Smooth muscle cell (in vitro differentiated cells): Measurements from ENCODE around the gene MX1. TPM values are rescaled to one million over a fixed set of nuclear protein-coding genes. Genes with fewer than 3 reads are reported as not detected.
A peak's percentile ranks its signal among the peaks of the same experiment; 100 is the strongest.

ENCODE experiments used
- DNase-seq: peaks from one replicate; lab custom pipeline; 2025; ENCODE audit not compliant: unreplicated experiment; lab: John Stamatoyannopoulos, UW
- H2AFZ ChIP-seq: fragments of 200-600 bp; sonication (generic); 2 replicates; pipeline ENCODE4 v1.6.0; 2016; ENCODE audit warnings: antibody characterized with exemption, low read depth, mild to moderate bottlenecking
- H3F3A ChIP-seq: fragments of 200-600 bp; sonication (generic); 2 replicates; pipeline ENCODE4 v1.6.0; 2017; ENCODE audit warnings: antibody characterized with exemption, low read depth
- H3K27ac ChIP-seq: fragments of 200-600 bp; sonication (generic); 2 replicates; pipeline ENCODE4 v1.5.1; 2016; ENCODE audit warnings: low read depth, mild to moderate bottlenecking
- H3K27me3 ChIP-seq: fragments of 200-600 bp; sonication (generic); 2 replicates; pipeline ENCODE4 v1.6.1; 2016; ENCODE audit warnings: low read depth, mild to moderate bottlenecking
- H3K36me3 ChIP-seq: fragments of 200-600 bp; sonication (generic); 2 replicates; pipeline ENCODE4 v1.5.1; 2016; ENCODE audit warnings: low read depth
- H3K4me1 ChIP-seq: fragments of 200-600 bp; sonication (generic); 2 replicates; pipeline ENCODE4 v1.5.1; 2016; ENCODE audit warnings: low read depth
- H3K4me2 ChIP-seq: fragments of 200-600 bp; sonication (generic); 2 replicates; pipeline ENCODE4 v1.6.0; 2016; ENCODE audit warnings: mild to moderate bottlenecking
- H3K4me3 ChIP-seq: fragments of 200-600 bp; sonication (generic); 2 replicates; pipeline ENCODE4 v1.5.1; 2016; ENCODE audit warnings: mild to moderate bottlenecking
- H3K79me2 ChIP-seq: fragments of 200-600 bp; sonication (generic); 2 replicates; pipeline ENCODE4 v1.6.0; 2016; ENCODE audit warnings: low read depth, mild to moderate bottlenecking
- H3K9ac ChIP-seq: fragments of 200-600 bp; sonication (generic); 2 replicates; pipeline ENCODE4 v1.6.0; 2016; ENCODE audit warnings: low read depth
- H3K9me3 ChIP-seq: fragments of 200-600 bp; sonication (generic); replicated peaks from 2 replicates; pipeline ENCODE4 v1.5.1; 2016; ENCODE audit warnings: low read depth
- H4K20me1 ChIP-seq: fragments of 200-600 bp; sonication (generic); 2 replicates; pipeline ENCODE4 v1.6.0; 2016; ENCODE audit warnings: low read depth
- CTCF ChIP-seq: fragments of 200-600 bp; sonication (generic); IDR thresholded peaks from 2 replicates; pipeline ENCODE4 v1.5.1; 2017; ENCODE audit warnings: borderline replicate concordance, mild to moderate bottlenecking, antibody characterized with exemption; ENCODE audit not compliant: insufficient read depth, poor library complexity, severe bottlenecking
- WGBS: methylation state at CpG from one replicate; pipeline ENCODE4 v1.1.7; 2016; ENCODE audit warnings: low lambda C conversion rate; 5-methylcytosine and 5-hydroxymethylcytosine counted together
- polyA plus RNA-seq: library from polyadenylated mRNA; unstranded; fragments of >200 nt; fragmentation: Nextera tagmentation; extraction: Ambion mirVana; gene quantifications from 2 replicates; pipeline ENCODE4 v1.2.1, GENCODE V29; 2016
- total RNA-seq: library from RNA; depleted of rRNA; stranded (reverse); fragments of >200 nt; gene quantifications from 2 replicates; pipeline ENCODE4 v1.2.3, GENCODE V29; 2014

MX1 gene
- total and polyA plus RNA-seq, 2 experiments from 2014 or later, result 1.3 to 3.5 TPM

DNA sequence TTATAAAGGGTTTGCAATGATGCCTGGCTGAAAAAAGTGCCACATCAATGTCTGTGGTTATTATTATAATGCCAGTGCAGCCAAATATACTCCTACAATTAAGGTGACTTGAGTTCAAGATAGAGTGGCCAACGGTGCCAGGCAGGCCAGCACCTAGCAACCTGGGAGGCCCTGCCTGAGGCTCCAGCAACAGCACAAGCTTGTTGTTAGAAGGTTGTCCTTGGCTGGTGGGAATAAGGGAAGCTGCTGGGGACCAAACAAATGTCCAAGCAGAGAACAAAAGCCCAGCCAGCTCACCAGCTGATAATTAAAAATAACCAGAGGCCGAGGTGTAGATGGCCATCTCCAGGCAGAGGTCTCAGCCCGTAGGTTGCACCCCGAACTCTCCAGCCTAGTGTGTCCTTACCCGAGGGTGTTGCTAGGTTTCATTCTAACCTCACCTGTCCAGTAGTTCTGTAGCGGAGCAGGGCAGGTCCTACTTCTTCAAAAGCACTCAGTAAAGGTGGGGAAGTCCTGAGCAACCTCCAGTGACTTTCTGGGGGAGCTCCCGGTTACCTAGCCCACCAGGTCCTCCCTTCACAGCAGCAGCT lies 80.1 kb downstream of the MX1 start:
- 66% methylated on average over 7 of the region's 7 CpGs for WGBS
- no peak for TF ChIP-seq CTCF
- H3K27ac ChIP-seq, result no peak overlapping the region

GRCh38 chr21:41506611-41507520 lies 80.8 kb downstream of the MX1 start:
- TF ChIP-seq CTCF, result no peak
- H3K4me2 ChIP-seq, result peak overlapping the region; percentile 83
- peaks cover 94% of the 10 kb centered on the region for H3K27me3 ChIP-seq
- H2AFZ ChIP-seq, result peak overlapping the region; percentile 18
- H3K36me3 ChIP-seq, result no peaks in the 10 kb centered on the region
- H3K4me3 ChIP-seq, result peak overlapping the region; percentile 53
- no peaks in the 10 kb centered on the region for H3K4me1 ChIP-seq
- H4K20me1 ChIP-seq, result no peaks in the 10 kb centered on the region
- no peak for DNase-seq
- no peak overlapping the region for H3K9ac ChIP-seq
- no peak overlapping the region for H3K27ac ChIP-seq
- H3F3A ChIP-seq, result no peaks in the 10 kb centered on the region
- no peaks in the 10 kb centered on the region for H3K9me3 ChIP-seq
- WGBS, result 5% methylated on average over 52 of the region's 64 CpGs
- H3K79me2 ChIP-seq, result no peaks in the 10 kb centered on the region

More for the DNA sequence above, 80.1 kb downstream of the MX1 start:
- no peaks in the 10 kb centered on the region for H3K4me1 ChIP-seq
- no peaks in the 10 kb centered on the region for H3K36me3 ChIP-seq
- H3K79me2 ChIP-seq, result no peaks in the 10 kb centered on the region
- H3K9me3 ChIP-seq, result no peaks in the 10 kb centered on the region
- H4K20me1 ChIP-seq, result no peaks in the 10 kb centered on the region
- peaks cover 87% of the 10 kb centered on the region for H3K27me3 ChIP-seq
- no peak overlapping the region for H3K4me2 ChIP-seq
- peak overlapping the region; percentile 53 for H3K4me3 ChIP-seq
- H3K9ac ChIP-seq, result no peak overlapping the region
- no peak overlapping the region for H2AFZ ChIP-seq
- no peaks in the 10 kb centered on the region for H3F3A ChIP-seq
- DNase-seq, result no peak

DNA sequence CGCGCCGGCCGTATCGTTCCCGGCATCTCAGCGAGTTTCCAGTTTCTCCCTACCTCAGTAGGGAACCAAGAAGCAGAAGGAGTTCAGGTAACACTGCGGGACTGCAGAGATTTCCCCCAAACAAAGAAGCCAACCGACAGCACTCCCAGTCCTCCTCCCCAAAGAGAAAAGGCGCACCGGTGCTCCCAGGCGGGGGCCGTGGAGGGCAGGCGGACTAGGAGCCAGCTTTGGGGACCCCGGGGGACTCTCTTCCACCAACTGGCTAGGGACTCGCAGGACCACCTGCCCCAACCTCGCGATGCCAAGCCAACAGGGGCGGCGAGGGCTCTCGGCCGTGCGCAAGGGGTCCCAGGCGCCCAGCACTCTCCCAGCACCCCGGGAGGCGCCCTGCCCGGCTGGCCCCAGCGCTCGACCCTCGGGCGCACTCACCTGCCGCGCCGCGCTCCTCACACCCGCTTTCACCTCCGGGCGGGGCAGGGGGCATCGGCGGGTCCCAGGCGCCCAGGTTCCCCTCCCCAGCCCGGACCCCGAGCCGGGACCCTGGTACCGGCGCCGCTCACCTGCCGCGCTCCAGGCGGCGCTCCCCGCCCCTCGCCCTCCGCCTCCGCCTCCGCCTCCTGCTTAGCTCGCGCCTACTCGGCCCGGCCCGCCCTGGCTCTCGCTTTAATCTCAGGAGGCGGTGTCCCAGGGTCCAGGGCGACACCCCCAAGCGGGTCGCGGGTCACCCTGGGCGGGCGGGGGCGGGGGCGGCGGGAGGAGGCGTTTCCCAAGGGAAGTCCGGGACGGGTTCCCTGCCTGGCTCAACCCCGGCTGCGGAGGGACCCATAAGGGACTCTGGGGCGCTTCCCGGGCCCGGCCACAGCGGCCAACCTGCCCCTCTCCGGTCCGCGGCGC lies 81.7 kb downstream of the MX1 start, which contains the start of gene TMPRSS2:
TMPRSS2 (minus strand) TSS at position 638 of the 894 bp plus-strand sequence. CDS start 10,025 bp downstream, outside the sequence.
- Histone ChIP-seq H3K4me3 (peak within 1 kb of the TSS; percentile 53), H3K27me3 (peaks cover 89% of the 10 kb centered on the region), H2AFZ (peak within 1 kb of the TSS; percentile 18)

More for the DNA sequence above, 81.7 kb downstream of the MX1 start, which contains the start of gene TMPRSS2:
- no peaks in the 10 kb centered on the region for H3K79me2 ChIP-seq
- H3K4me2 ChIP-seq, result peak within 1 kb of the TSS; percentile 83
- H4K20me1 ChIP-seq, result no peaks in the 10 kb centered on the region
- H3K4me1 ChIP-seq, result no peaks in the 10 kb centered on the region
- DNase-seq, result no peak
- H3K9ac ChIP-seq, result no peak within 1 kb of the TSS
- no peaks in the 10 kb centered on the region for H3K9me3 ChIP-seq
- WGBS, result 1% methylated on average over 59 of the region's 85 CpGs
- H3K36me3 ChIP-seq, result no peaks in the 10 kb centered on the region
- no peak within 1 kb of the TSS for H3K27ac ChIP-seq
- TF ChIP-seq CTCF, result no peak
- H3F3A ChIP-seq, result no peaks in the 10 kb centered on the region
